Activated T-cell treated with anti-CD3 and anti-CD28 coated beads for 48 hours (primary cell): ENCODE measurements around the gene PCYOX1L.

Experiments
- DNase-seq: peaks from one replicate; pipeline ENCODE4 v3.0.0-alpha.2; 2020; ENCODE audit warnings: low read depth

PCYOX1L gene, protein sequence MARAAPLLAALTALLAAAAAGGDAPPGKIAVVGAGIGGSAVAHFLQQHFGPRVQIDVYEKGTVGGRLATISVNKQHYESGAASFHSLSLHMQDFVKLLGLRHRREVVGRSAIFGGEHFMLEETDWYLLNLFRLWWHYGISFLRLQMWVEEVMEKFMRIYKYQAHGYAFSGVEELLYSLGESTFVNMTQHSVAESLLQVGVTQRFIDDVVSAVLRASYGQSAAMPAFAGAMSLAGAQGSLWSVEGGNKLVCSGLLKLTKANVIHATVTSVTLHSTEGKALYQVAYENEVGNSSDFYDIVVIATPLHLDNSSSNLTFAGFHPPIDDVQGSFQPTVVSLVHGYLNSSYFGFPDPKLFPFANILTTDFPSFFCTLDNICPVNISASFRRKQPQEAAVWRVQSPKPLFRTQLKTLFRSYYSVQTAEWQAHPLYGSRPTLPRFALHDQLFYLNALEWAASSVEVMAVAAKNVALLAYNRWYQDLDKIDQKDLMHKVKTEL

DNA sequence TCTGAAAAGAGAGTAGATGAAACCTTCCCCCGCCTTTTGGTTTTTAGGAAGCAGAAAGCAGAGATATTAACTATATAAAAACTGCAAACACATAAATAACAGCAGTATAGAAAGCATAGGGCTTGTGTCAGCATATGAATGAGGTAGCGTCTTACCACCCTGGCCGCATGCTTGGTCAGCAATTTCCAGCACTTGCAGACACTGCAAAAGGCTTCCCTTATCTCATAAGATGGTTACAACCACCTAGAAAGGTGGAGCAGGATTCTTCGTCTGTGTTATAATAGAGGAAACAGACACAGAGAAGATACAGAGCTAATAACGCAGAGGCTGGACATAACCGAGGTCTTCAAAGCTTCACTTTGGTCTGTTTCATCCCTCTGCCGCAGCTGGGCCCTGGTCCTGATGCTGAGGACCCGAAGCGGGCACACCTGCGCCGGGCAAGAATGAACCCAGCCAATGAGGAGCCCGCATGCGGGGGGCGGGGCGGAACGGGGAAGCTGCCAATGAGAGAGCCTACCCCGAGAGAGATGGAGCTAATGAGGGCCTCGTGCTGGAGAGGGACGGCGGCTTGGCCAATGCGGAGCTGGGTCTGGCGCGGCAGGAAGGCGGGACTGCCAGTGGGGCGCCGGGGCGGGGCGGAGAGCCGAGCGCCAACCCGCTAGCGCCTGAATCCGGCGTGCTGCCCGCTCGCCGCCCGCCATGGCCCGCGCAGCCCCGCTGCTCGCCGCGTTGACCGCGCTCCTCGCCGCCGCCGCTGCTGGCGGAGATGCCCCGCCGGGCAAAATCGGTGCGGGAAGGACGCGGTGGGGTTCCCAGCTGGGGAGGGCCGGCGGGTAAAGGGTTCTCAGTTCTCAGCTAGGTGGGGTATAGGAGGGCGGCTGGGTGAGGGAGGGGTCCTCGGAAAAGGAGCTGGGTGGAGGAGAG, at the start of gene PCYOX1L:
Gene PCYOX1L (plus strand): TSS at position 677 of the 924 bp plus-strand sequence. CDS start 23 bp downstream, at position 700.
- peak; percentile 97 for DNase-seq

DNA sequence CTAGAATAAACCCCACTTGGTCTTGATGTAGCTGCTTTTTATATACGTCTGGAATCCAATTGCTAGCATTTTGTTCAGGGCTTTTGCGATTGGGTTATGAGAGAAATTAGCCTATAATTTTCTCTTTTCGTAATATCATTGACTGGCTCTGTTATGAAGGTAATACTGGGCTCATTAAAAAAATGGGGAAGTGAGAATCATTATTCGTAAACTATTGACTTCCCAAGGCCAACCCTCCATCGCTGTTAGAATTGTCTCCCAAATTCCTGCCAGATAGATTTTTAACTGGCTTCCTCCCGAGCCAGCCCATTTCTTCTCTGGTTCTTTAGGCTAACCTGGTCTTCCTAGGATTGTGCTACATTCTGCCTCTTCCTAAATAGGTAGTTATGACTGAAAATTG, 48.5 kb upstream of the PCYOX1L start:
- DNase-seq, result no peak

DNA sequence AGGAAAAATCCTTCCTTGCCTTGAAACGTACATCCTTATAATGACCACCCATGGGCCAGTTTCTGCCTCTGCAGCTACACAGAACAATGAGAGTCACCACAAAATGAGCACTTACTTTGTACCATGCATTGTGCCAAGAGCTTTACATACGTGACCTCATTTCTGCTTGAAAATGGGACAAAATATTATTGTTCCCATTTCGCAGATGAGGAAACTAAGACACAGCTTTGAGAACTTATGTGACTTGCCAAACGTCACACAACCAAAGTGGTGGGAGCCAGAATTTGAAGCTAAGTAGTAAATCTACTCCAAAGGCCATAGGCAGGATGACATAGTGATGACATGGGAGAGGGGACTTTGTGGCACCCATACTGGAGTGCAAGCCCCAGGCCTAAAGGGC, 47.4 kb upstream of the PCYOX1L start:
- DNase-seq, result no peak

DNA sequence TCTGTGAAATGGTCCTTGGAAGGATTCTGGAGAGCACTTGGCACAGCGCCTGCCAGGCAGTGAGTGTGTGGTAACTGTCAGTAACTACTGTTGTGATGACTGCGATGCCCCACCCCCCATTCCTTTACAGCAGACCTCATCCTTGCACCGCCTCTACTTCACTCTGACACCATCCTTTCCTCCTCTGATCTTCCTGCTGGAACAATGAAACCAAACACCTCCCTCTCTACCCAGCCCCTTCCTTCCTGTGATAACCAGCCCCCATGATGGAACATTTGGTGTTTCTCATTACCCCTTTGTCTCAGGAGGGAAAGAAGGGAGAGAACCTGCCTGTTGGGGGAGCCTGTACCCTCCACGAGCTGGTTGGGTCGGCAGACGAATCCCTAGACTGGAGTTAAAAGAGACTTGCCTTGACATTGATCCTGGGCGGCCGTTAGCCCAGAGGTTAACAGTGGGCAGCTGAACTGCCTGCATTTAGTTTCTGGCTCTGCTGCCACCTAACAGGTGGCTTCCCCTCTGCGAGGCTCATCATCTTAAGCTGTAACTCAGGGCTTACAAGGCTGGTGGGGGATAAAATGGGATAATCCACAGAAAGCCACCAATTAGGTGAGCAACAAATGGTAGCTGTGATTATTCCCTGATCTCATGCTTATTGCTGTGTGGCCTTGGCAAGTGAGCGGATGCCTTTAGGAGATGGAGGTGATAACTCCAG, 46.7 kb upstream of the PCYOX1L start:
- DNase-seq, result no peak

DNA sequence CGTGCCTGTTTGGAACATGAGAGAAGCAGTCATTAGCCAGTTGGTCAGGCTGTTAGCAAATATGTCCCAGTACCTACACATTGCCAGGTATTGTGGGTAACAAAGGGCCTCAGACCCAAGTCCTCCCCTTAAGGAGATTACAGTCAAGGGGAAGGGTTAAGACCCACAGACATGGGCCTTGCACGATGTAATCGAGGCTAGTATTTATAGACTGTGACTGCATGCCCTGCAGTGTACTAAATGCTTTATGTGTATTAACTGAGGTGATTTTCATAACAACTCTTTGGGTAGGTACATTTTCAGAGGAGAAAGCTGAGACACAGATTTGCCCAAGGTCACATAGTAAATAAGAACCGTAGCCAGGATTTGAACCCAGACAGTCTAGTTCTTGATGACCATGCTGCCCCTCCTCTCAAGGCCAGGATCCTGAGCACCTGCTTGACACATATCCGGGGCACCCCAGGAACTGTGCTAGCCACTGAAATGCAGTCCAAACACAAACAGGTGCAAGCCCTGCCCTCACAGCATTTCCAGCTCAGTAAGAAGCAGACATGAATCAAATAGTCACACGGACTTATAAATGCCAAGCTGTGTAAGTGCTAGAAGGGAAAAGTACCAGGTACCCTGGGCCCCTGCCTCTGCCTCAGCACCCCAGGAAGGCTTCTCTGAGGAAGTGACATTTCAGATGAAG, 44.5 kb upstream of the PCYOX1L start:
- no peak for DNase-seq

DNA sequence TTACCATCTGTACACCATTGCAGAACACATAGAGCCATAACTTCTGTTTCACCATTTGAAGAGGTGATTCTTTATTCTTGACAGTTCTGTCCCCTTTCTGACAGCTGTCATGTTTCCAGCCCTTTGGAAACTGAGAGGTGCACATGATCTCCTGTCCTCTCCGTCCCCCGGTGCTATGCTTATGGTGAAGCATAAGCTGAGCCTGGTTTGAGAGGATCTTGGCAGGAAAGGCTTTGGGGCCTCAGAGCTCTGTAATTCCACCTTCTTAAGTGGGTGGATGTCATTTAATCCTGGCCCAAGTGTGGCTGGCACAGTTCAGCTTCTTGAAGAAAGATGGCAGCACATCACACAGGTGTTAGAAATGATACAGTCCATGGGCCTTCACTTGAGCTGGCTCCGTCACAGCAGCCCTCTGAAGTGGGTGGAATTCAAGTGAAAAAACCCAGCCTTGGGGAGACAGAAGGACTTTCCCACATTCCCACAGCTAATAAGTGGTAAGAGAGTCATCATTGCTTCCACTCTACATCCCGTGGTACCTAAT, 43.2 kb upstream of the PCYOX1L start:
- no peak for DNase-seq

DNA sequence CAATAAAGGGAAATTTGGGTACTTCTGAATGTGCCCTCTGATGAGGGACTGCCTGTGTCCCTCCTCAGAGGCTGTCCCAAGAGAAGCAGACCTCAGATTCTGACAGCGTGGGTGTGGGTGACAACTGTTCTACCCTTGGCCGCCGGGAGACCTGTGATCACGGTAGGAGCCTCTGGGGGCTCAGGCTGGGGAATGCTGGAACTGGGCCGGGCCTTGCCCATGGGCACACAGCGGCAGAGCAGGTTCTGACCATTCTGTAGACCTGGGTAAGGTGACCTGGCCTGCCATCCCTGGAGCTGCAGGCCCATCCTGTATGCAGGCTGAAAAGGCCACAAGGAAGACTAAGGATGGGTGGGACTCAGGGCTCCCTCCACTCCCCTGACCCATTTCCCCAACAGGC, 42.1 kb upstream of the PCYOX1L start:
- DNase-seq, result no peak

DNA sequence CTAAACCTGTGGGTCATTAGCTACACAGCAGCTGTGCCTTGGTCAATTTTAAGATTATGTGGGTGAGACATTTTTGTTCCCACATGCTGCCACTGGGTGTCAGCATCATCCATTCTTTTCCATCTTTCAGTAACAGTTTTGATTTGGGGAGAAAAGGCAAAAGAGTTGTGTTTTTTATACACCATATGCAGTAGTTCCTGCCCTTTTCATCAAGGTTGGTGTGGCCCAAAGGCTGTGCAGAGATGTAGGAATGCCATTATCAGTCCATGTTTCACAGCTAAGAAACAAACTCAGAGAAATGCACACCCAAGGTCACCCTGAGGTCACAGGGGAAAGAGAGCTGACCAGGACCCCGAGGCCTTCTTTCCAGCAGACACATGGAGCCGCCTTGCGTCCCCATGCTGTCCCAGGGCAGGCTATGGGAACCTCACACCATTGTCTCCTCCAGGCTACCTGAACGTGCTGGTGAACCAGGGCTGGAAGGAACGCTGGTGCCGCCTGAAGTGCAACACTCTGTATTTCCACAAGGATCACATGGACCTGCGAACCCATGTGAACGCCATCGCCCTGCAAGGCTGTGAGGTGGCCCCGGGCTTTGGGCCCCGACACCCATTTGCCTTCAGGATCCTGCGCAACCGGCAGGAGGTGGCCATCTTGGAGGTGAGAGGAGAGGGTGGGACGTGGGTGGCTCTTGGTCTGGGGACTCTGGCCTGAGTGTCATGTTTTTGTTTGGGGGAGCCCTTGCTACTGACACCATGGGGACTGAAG, 40.4 kb upstream of the PCYOX1L start:
- DNase-seq, result no peak

DNA sequence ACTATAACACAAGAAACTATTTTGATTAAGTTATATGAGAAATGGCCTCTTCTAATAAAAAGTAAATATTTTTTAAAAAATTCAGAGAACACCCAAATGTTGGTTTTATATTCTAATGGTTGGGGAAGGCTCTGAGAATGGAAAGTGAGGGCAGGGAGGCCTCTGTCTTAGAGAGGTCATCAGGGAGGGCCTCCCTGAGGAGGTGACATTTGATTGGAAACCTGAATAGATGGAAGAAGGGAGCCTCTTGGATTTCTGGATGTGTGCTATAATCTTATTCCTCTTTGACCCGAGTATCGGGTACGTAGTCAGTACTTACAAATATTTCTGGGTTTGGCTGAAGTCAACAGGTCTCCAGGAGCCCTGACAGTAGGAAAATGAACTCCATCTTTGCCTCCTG, 38.7 kb upstream of the PCYOX1L start:
- DNase-seq, result no peak

DNA sequence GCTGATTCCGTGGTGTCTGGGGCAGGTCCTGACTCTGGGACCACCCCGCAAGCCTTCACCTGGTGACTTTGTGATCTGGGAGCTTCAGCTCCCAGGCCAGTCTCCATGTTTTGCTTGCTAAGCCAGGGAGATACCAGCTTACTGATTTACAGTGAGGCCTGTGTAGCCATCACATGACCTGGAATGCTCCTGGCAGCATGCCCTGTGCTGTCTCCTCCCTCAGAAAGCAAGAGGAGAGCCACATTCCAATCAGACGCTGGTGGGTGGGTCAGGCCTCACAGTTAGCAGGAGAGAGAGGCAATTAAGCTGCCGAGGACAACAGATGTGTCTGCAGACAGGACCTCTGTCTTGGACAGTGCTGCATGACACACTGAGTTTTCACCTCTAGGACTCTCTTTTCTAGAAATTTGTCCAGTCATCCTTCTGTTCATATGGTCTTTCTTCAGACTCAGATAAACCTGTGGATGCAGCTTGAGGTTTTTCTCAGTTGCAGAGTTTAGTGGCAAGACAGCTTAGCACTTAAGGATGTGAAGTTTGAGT, 37.0 kb upstream of the PCYOX1L start:
- no peak for DNase-seq

DNA sequence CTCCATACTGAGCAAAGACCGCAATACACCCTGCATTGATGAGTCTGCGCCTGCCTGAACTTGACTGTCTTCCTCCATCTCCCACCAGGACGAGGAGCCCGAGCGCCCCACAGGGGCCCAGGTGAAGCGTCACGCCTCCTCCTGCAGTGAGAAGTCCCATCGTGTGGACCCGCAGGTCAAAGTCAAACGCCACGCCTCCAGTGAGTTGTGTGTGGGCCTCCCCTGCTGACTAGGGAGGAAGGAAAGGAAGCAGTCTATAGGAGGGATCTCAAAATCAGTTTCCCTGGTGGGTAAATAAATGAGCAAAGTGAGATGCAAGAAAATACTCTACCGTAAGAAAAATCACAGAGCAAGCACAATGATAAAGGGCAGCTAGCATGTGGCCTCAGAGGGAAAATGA, 35.3 kb upstream of the PCYOX1L start:
- DNase-seq, result no peak

DNA sequence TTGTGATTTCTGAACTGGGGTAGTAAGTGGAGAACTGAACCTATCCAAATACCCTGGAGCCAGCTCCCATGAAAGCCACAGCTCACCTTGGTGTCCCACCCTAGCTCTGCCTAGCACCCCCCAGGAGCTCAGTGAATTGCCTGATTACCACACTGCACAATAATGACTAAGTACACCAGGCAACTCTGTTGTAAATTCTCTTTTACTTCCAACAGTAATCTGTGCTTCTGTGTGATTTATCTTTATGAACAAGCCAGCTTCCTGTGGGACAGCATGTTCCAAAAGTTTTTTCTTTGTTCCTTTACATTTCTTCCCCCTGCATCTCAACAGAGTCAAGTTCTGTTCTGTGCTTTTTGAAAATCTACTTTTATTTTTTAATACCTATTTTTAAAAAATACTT, 34.6 kb upstream of the PCYOX1L start:
- no peak for DNase-seq

DNA sequence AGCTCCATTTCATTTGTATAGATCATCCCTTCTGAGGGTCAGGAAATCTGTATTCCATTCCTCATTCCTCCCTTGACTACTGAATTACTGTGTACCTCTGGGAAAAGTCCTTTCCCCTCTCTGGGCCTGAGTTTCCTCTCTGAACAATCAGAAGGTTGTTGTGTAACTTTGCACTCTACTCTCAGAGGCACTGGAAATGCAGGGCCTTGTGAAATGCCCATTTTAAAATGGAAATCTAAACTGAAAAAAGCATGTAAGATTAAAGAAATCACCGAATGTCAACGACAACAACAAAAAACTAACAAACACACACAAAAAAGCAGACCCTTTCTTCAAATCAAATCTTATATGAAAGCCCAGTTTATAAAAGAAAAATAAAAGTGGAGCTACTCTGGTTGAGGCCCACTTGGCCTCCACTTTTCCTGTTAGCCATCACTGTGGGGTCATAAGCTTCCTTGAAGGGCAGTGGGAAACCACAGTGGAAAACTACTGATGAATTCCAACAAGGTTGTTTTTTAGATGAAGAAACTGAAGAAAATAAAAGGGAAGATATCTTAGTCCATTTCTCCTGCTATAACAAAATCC, 34.1 kb upstream of the PCYOX1L start:
- DNase-seq, result no peak

DNA sequence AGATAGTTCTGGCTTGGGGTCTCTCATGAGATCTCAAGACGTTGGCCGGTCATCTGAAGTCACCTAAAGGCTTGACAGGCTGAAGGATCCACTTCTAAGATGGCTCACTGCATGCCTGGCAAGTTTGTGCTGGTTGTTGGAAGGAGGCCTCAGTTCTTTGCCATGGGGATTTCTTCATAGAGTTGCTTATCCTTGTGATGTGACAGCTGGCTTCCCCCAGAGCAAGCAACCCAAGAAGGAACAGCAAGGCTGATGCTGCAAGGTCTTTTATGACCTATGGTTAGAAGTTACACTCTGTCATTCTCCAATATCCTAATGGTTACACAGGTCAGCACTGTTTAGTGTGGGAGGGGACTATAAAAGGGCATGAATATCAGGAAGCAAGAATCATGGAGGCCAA, 33.2 kb upstream of the PCYOX1L start:
- no peak for DNase-seq

DNA sequence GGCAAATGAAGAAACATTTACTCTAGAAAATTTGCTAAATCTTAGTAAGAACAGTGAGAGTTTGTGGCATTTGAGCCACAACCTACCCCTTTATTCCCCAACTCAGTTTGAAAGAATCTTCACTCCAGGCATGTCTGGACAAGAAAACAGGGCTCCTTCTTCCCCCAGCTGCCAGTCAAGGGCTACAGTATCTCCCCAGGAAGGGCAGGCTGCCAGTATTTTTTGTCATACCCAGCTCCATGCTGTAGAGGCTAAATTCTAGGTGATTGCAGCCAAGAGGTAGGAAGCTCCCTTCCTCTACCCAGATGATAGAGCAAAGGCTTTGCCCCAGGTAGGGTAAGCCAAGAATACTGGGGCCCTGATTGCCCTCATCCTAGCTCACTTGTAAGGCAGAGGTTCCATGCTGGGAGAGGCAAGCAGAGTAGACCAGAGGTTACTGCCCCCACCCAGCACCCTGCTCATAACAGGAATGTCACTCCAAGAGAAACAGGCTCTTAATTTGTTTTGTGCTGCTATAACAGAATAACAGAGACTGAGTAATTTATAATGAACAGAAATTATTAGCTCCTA, 32.6 kb upstream of the PCYOX1L start:
- DNase-seq, result no peak

DNA sequence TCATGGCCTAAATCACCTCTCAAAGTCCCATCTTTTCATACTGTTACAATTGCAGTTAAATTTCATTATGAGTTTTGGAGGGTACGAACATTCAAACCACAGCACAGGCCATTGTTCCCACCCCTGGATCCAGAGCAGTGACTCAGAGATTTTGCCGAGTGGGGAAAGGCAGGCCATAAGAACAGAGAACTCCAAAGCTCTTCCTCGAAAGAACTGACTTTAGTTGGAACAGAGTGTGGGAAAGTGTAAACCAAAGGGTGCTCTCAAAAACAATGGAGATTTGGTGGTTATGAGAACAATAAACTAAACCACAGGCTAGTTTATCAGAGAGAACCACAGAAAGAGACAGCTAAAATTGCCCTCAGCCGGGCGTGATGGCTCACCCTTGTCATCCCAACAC, 32.0 kb upstream of the PCYOX1L start:
- DNase-seq, result no peak

DNA sequence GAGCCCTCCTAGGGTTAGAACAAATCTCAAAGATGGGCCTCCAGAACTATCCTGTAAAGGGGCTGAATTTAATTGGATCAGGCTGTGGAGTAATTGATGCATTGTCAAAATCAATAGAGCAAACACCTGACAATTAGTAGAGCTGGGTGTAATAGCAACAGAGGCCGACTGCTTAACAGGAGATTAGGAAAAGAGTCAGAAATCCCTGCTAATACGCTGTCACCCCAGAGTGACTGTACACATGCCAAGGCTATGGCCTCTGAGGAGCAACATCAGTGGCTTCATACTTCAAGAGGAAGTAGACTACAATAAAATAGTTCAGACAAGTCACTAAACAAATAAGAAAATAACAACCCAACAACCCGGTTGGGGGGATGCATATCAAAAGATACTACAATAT, 31.2 kb upstream of the PCYOX1L start:
- DNase-seq, result no peak

DNA sequence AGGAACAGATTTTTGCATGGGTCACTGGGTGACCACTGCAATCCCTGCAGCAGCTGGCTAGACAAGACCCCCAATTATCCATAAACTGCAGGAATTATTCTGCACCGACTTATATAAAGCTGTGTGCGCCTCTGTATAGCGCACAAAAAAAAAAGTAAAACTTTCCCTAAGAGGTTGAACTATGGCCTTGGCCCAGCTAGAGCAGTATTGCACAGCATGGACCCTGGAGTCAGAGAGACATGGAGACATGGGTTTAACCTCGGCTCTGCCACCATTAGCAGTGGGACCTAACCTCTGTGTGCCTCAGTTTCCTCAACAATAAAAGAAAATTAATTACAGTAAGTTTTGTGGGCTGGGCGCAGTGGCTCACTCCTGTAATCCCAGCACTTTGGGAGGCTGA, 29.7 kb upstream of the PCYOX1L start:
- no peak for DNase-seq

DNA sequence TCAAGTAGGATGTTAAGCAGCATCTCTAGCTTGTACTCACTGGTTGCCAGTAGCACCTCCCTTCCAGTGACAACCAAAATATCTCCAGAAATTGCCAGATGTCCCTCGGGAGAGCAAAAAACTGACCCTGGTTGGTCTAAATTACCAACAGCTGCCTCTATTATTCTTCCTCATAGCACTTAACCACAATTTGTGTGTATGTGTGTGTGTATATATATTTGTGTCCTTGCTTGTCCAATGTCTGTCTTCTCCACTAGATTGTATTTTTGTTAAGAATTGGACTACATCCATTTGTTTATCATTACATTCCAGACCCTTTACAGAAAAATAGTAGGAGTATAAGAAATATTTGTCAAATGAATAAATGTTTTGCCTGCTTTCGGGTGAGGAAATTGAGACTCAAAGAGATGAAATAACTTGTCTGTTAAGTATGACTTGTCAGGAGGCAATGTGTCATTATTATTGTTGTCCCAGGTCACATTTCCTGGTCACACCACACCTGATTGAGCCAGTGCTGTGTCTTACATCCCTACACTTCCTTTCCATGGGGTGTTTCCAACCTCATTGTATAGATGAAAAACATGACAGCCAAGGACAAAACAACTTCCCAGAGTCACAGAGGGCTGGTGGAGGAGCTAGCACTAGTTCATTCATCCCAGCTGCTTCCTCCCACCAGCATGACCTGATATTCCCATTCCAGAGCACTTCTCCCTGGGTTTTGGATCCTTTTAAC, 24.0 kb upstream of the PCYOX1L start:
- no peak for DNase-seq
